Fibroblast of skin of back (primary cell): ENCODE results near the gene ADAMTS17. TPM values are rescaled to one million over a fixed set of nuclear protein-coding genes. Genes with fewer than 3 reads are reported as not detected.
"Not testable (repeated sequence)": the region's sequence is repeated elsewhere in the genome, so short reads cannot be mapped to it uniquely, and the experiment has no call there.

Experiments used
- DNase-seq: peaks from one replicate; pipeline ENCODE4 v3.0.0-alpha.2; 2013
- polyA plus RNA-seq, 2 experiments: library from polyadenylated mRNA; unstranded; fragments of 120-200 nt; gene quantifications; one replicate each; pipeline ENCODE4 v1.2.1, GENCODE V29; 2013; ENCODE audit not compliant: insufficient read length in 2 of 2

Gene ADAMTS17
- polyA plus RNA-seq (2013, experiment 1 of 2; ENCODE audit: insufficient read length) = 0.25 TPM
- 0.20 TPM for polyA plus RNA-seq (2013, experiment 2 of 2; ENCODE audit: insufficient read length)

- DNase-seq = peak; percentile 88
Measured at GRCh38 chr15:100341750-100342560, at the start of gene ADAMTS17. Gene ADAMTS17, minus strand, starts transcription at chr15:100341975. Its CDS starts 76 bp downstream, at chr15:100341899.

- no peak for DNase-seq
Measured at GRCh38 chr15:100385300-100386050, 43.7 kb upstream of the ADAMTS17 start.

GRCh38 chr15:100384108-100384410 lies 42.3 kb upstream of the ADAMTS17 start:
- DNase-seq = no peak

- DNase-seq = no peak
Measured at GRCh38 chr15:100383302-100384107, 41.7 kb upstream of the ADAMTS17 start.

- DNase-seq = no peak
Measured at GRCh38 chr15:100373942-100374341, 32.2 kb upstream of the ADAMTS17 start.

GRCh38 chr15:100373120-100373896 lies 31.5 kb upstream of the ADAMTS17 start:
- no peak for DNase-seq

- no peak for DNase-seq
Measured at GRCh38 chr15:100372739-100373119, 31.0 kb upstream of the ADAMTS17 start.

GRCh38 chr15:100355342-100355741 lies 13.6 kb upstream of the ADAMTS17 start:
- no peak for DNase-seq

GRCh38 chr15:100353449-100353848 lies 11.7 kb upstream of the ADAMTS17 start:
- no peak for DNase-seq

GRCh38 chr15:100350434-100351226 lies 8.9 kb upstream of the ADAMTS17 start:
- DNase-seq = peak; percentile 56

GRCh38 chr15:100349696-100350433 lies 8.1 kb upstream of the ADAMTS17 start:
- peak; percentile 77 for DNase-seq

GRCh38 chr15:100349321-100349695 lies 7.5 kb upstream of the ADAMTS17 start:
- DNase-seq = no peak

GRCh38 chr15:100348578-100348977 lies 6.8 kb upstream of the ADAMTS17 start:
- no peak for DNase-seq

GRCh38 chr15:100346866-100347512 lies 5.2 kb upstream of the ADAMTS17 start:
- DNase-seq = no peak

- DNase-seq = no peak
Measured at GRCh38 chr15:100345438-100345837, 3.7 kb upstream of the ADAMTS17 start.

- DNase-seq = no peak
Measured at GRCh38 chr15:100343251-100343650, 1.5 kb upstream of the ADAMTS17 start.

- DNase-seq = no peak
Measured at GRCh38 chr15:100341239-100341749, 481 bp downstream of the ADAMTS17 start.

GRCh38 chr15:100340721-100341238 lies 995 bp downstream of the ADAMTS17 start:
- no peak for DNase-seq

- no peak for DNase-seq
Measured at GRCh38 chr15:100339999-100340398, 1.8 kb downstream of the ADAMTS17 start.

GRCh38 chr15:100339451-100339850 lies 2.3 kb downstream of the ADAMTS17 start:
- not testable (repeated sequence) for DNase-seq
